ENCODE results near the gene MRPS2. TPM values are rescaled to one million over a fixed set of nuclear protein-coding genes. Genes with fewer than 3 reads are reported as not detected.
"Not testable (repeated sequence)": the region's sequence is repeated elsewhere in the genome, so short reads cannot be mapped to it uniquely, and the experiment has no call there.

MRPS2 gene
- total and polyA plus RNA-seq, 2 of the 4 experiments (the other 2 are of a cell fraction), result 53.1 to 104 TPM

GRCh38 chr9:135534826-135535225 is 34.3 kb downstream of the MRPS2 start:
- WGBS, 2 experiments (ENCODE audit: extremely low coverage in 2 of 2, insufficient read length in 1 of 2), result 17% methylated on average over 1 of the region's 4 CpGs; no CpG with 5 or more reads in 1 of the 2 experiments

GRCh38 chr9:135535631-135536030 is 35.1 kb downstream of the MRPS2 start:
- dilution Hi-C loops (cut with HindIII; ENCODE audit: low sequenced_read_pairs, unreplicated experiment); H3K14ac ChIP-seq (replicated peaks; ENCODE audit: low read depth, low read length); H3K27ac ChIP-seq (ENCODE audit: insufficient read depth, low read length); H3K9ac ChIP-seq (ENCODE audit: low read depth, low read length); H4K8ac ChIP-seq (ENCODE audit: low read depth in 2 of 2, low read length in 2 of 2); ATAC-seq (ENCODE audit: low read depth); H2BK120ac ChIP-seq (ENCODE audit: low read depth, low read length); H3K4me1 ChIP-seq (ENCODE audit: control insufficient read depth, insufficient read depth, low read length); BruUV-seq (replicated peaks); H3K4me2 ChIP-seq (ENCODE audit: low read depth, low read length); H2AFZ ChIP-seq (replicated peaks; ENCODE audit: low read length, poor library complexity); H3K27me3 ChIP-seq (ENCODE audit: control insufficient read depth, insufficient read depth, low read length); H2BK20ac ChIP-seq (ENCODE audit: low read depth, low read length); H4K20me1 ChIP-seq (ENCODE audit: insufficient read depth, low read length); H3K9me1 ChIP-seq (ENCODE audit: insufficient read depth, low read length); H4K5ac ChIP-seq (ENCODE audit: low read depth, low read length); CTCF ChIA-PET; POLR2A ChIA-PET (ENCODE audit: unreplicated experiment); H2BK15ac ChIP-seq (ENCODE audit: low read depth, low read length); H2AK9ac ChIP-seq (replicated peaks; ENCODE audit: low read depth, low read length, poor library complexity); DNase-seq; H4K91ac ChIP-seq (ENCODE audit: insufficient read depth, low read depth, low read length); H3K9me3 ChIP-seq (ENCODE audit: control insufficient read depth, insufficient read depth, low read length); H3K36me3 ChIP-seq (ENCODE audit: control insufficient read depth, insufficient read depth, low read length); intact Hi-C loops (cut with micrococcal nuclease); in situ Hi-C loops (cut with MboI; ENCODE audit: low sequenced_read_pairs); H3K4ac ChIP-seq (ENCODE audit: low read depth, low read length); H2BK5ac ChIP-seq (ENCODE audit: low read depth, low read length, poor library complexity, severe bottlenecking); H3K4me3 ChIP-seq (ENCODE audit: insufficient read depth, low read depth, low read length); H3K79me1 ChIP-seq (ENCODE audit: low read depth in 1 of 2, low read length in 2 of 2); H2AK5ac ChIP-seq (ENCODE audit: low read depth, low read length); H3K23ac ChIP-seq (ENCODE audit: low read depth, low read length); H3K18ac ChIP-seq (ENCODE audit: low read depth, low read length); H3K56ac ChIP-seq (ENCODE audit: extremely low read depth, insufficient read depth, low read length): not testable (repeated sequence)
- WGBS, 2 experiments (ENCODE audit: extremely low coverage in 2 of 2, insufficient read length in 1 of 2), result no CpG with 5 or more reads among the region's 13 CpGs

More at GRCh38 chr9:135534826-135535225, 34.3 kb downstream of the MRPS2 start:
- CTCF ChIA-PET; BruUV-seq (replicated peaks); dilution Hi-C loops (cut with HindIII; ENCODE audit: low sequenced_read_pairs, unreplicated experiment); H2AK9ac ChIP-seq (replicated peaks; ENCODE audit: low read depth, low read length, poor library complexity); H3K9me1 ChIP-seq (ENCODE audit: insufficient read depth, low read length); H2AK5ac ChIP-seq (ENCODE audit: low read depth, low read length); H2BK5ac ChIP-seq (ENCODE audit: low read depth, low read length, poor library complexity, severe bottlenecking); H4K91ac ChIP-seq (ENCODE audit: insufficient read depth, low read depth, low read length); H3K79me1 ChIP-seq (ENCODE audit: low read depth in 1 of 2, low read length in 2 of 2); H3K23ac ChIP-seq (ENCODE audit: low read depth, low read length); H3K14ac ChIP-seq (replicated peaks; ENCODE audit: low read depth, low read length); POLR2A ChIA-PET (ENCODE audit: unreplicated experiment); H4K20me1 ChIP-seq (ENCODE audit: insufficient read depth, low read length); H3K27me3 ChIP-seq (ENCODE audit: control insufficient read depth, insufficient read depth, low read length); H2AFZ ChIP-seq (replicated peaks; ENCODE audit: low read length, poor library complexity); H3K36me3 ChIP-seq (ENCODE audit: control insufficient read depth, insufficient read depth, low read length); H2BK20ac ChIP-seq (ENCODE audit: low read depth, low read length); H3K27ac ChIP-seq (ENCODE audit: insufficient read depth, low read length); H3K4me2 ChIP-seq (ENCODE audit: low read depth, low read length); H2BK15ac ChIP-seq (ENCODE audit: low read depth, low read length); DNase-seq; ATAC-seq (ENCODE audit: low read depth); H3K56ac ChIP-seq (ENCODE audit: extremely low read depth, insufficient read depth, low read length); H4K8ac ChIP-seq (ENCODE audit: low read depth in 2 of 2, low read length in 2 of 2); H2BK120ac ChIP-seq (ENCODE audit: low read depth, low read length); H3K9ac ChIP-seq (ENCODE audit: low read depth, low read length); H3K9me3 ChIP-seq (ENCODE audit: control insufficient read depth, insufficient read depth, low read length); intact Hi-C loops (cut with micrococcal nuclease); in situ Hi-C loops (cut with MboI; ENCODE audit: low sequenced_read_pairs); H3K18ac ChIP-seq (ENCODE audit: low read depth, low read length); H4K5ac ChIP-seq (ENCODE audit: low read depth, low read length); H3K4me3 ChIP-seq (ENCODE audit: insufficient read depth, low read depth, low read length); H3K4ac ChIP-seq (ENCODE audit: low read depth, low read length); H3K4me1 ChIP-seq (ENCODE audit: control insufficient read depth, insufficient read depth, low read length): not testable (repeated sequence)
